ENCODE results near the gene PTPRG. TPM values are rescaled to one million over a fixed set of nuclear protein-coding genes. Genes with fewer than 3 reads are reported as not detected.

Gene PTPRG
- polyA plus RNA-seq, 1 donor (not counting 4 experiments of a cell fraction or from before 2014, with no cell fraction given) = 12.1 TPM

GRCh38 chr3:62100282-62100989 lies 539.1 kb downstream of the PTPRG start:
- no peak overlapping the region for H3K4me2 ChIP-seq (ENCODE audit: control insufficient read depth, extremely low read depth, insufficient read depth, low read depth, low read length)
- no peaks in the 10 kb centered on the region for H3K9me1 ChIP-seq (ENCODE audit: control insufficient read depth, extremely low read depth, insufficient read depth, low read length)
- no peak for FAIRE-seq
- dilution Hi-C loops (cut with MboI; ENCODE audit: extremely low pct_ligation_motif_present, low sequenced_read_pairs) = no loop called here
- no peak for DNase-seq (ENCODE audit: low read depth, low spot score)
- no peak overlapping the region for H3K27ac ChIP-seq (ENCODE audit: control insufficient read depth, insufficient read depth, low read length)
- no peak overlapping the region for H2AFZ ChIP-seq (ENCODE audit: control insufficient read depth, low read length)
- no peaks in the 10 kb centered on the region for H4K20me1 ChIP-seq (ENCODE audit: control insufficient read depth, extremely low read depth, insufficient read depth, low read length)
- no peaks in the 10 kb centered on the region for H3K9me3 ChIP-seq (ENCODE audit: control insufficient read depth, low read depth, low read length)
- H3K4me1 ChIP-seq (ENCODE audit: control insufficient read depth, extremely low read depth, insufficient read depth, low read length) = no peaks in the 10 kb centered on the region
- no peaks in the 10 kb centered on the region for H3K79me2 ChIP-seq (ENCODE audit: control insufficient read depth, insufficient read depth, low read length)
- H3K36me3 ChIP-seq (ENCODE audit: control insufficient read depth in 2 of 2, extremely low read depth in 1 of 2, insufficient read depth in 2 of 2, low read length in 2 of 2) = no peaks in the 10 kb centered on the region
- TF ChIP-seq EZH2 (IDR thresholded peaks at IDR 0.05; ENCODE audit: low read length) (no peak), CTCF (optimal IDR thresholded peaks at IDR 0.05 in 1 of 3, IDR thresholded peaks at IDR 0.05 in 1 of 3, conservative IDR thresholded peaks at IDR 0.05 in 1 of 3; ENCODE audit: extremely low read depth in 1 of 3, insufficient read depth in 2 of 3, low read length in 3 of 3) (no peak)
- no peak overlapping the region for H3K9ac ChIP-seq (ENCODE audit: control insufficient read depth, extremely low read depth, insufficient read depth, low read length)
- no peaks in the 10 kb centered on the region for H3K27me3 ChIP-seq (ENCODE audit: control insufficient read depth, extremely low read depth, insufficient read depth, low read length)
- H3K4me3 ChIP-seq (ENCODE audit: control insufficient read depth in 2 of 3, extremely low read depth in 1 of 3, insufficient read depth in 2 of 3, low read depth in 1 of 3, low read length in 3 of 3) = no peak overlapping the region

- H3K9ac ChIP-seq (ENCODE audit: control insufficient read depth, extremely low read depth, insufficient read depth, low read length) = no peak overlapping the region
- no peak for DNase-seq (ENCODE audit: low read depth, low spot score)
- no peaks in the 10 kb centered on the region for H3K4me1 ChIP-seq (ENCODE audit: control insufficient read depth, extremely low read depth, insufficient read depth, low read length)
- no peaks in the 10 kb centered on the region for H3K9me3 ChIP-seq (ENCODE audit: control insufficient read depth, low read depth, low read length)
- H3K36me3 ChIP-seq (ENCODE audit: control insufficient read depth in 2 of 2, extremely low read depth in 1 of 2, insufficient read depth in 2 of 2, low read length in 2 of 2) = no peaks in the 10 kb centered on the region
- no peaks in the 10 kb centered on the region for H3K79me2 ChIP-seq (ENCODE audit: control insufficient read depth, insufficient read depth, low read length)
- TF ChIP-seq EZH2 (IDR thresholded peaks at IDR 0.05; ENCODE audit: low read length) (no peak), CTCF (optimal IDR thresholded peaks at IDR 0.05 in 1 of 3, IDR thresholded peaks at IDR 0.05 in 1 of 3, conservative IDR thresholded peaks at IDR 0.05 in 1 of 3; ENCODE audit: extremely low read depth in 1 of 3, insufficient read depth in 2 of 3, low read length in 3 of 3) (no peak)
- H3K27ac ChIP-seq (ENCODE audit: control insufficient read depth, insufficient read depth, low read length) = no peak overlapping the region
- no peak overlapping the region for H3K4me3 ChIP-seq (ENCODE audit: control insufficient read depth in 2 of 3, extremely low read depth in 1 of 3, insufficient read depth in 2 of 3, low read depth in 1 of 3, low read length in 3 of 3)
- no peak for FAIRE-seq
- H4K20me1 ChIP-seq (ENCODE audit: control insufficient read depth, extremely low read depth, insufficient read depth, low read length) = no peaks in the 10 kb centered on the region
- dilution Hi-C loops (cut with MboI; ENCODE audit: extremely low pct_ligation_motif_present, low sequenced_read_pairs) = no loop called here
- H3K4me2 ChIP-seq (ENCODE audit: control insufficient read depth, extremely low read depth, insufficient read depth, low read depth, low read length) = no peak overlapping the region
- no peak overlapping the region for H2AFZ ChIP-seq (ENCODE audit: control insufficient read depth, low read length)
- H3K27me3 ChIP-seq (ENCODE audit: control insufficient read depth, extremely low read depth, insufficient read depth, low read length) = no peaks in the 10 kb centered on the region
- no peaks in the 10 kb centered on the region for H3K9me1 ChIP-seq (ENCODE audit: control insufficient read depth, extremely low read depth, insufficient read depth, low read length)
These were observed 540.1 kb downstream of the PTPRG start for GRCh38 chr3:62101488-62101887.

All from keratinocyte (primary cell).